RWPE2 (cell line): ENCODE measurements around the gene DNTTIP2.
"Not testable (repeated sequence)": the region's sequence is repeated elsewhere in the genome, so short reads cannot be mapped to it uniquely, and the experiment has no call there.

ENCODE experiments used
- ATAC-seq: fragments of 200-7000 bp; cut with Tn5 transposase; 3 replicates; pipeline ENCODE4 v1.9.1; 2021; ENCODE audit warnings: low read depth
- DNase-seq: peaks from one replicate; pipeline ENCODE4 v3.0.0-alpha.2; 2020; ENCODE audit warnings: low spot score
- H3K27ac ChIP-seq: fragments of 450-650 bp; 2 replicates; pipeline ENCODE4 v1.5.1; 2017; ENCODE audit warnings: mild to moderate bottlenecking; ENCODE audit not compliant: poor library complexity, severe bottlenecking
- H3K27me3 ChIP-seq: fragments of 250-450 bp; sonication (Bioruptor Pico); 2 replicates; pipeline ENCODE4 v1.5.1; 2021; ENCODE audit warnings: mild to moderate bottlenecking, moderate library complexity; ENCODE audit not compliant: insufficient read depth, poor library complexity, severe bottlenecking
- H3K36me3 ChIP-seq: fragments of 250-450 bp; sonication (Bioruptor Pico); 2 replicates; pipeline ENCODE4 v1.5.1; 2020; ENCODE audit warnings: low read depth, mild to moderate bottlenecking, moderate library complexity
- H3K4me1 ChIP-seq: fragments of 250-450 bp; sonication (Bioruptor Pico); 2 replicates; pipeline ENCODE4 v1.5.1; 2021; ENCODE audit warnings: mild to moderate bottlenecking, moderate library complexity; ENCODE audit not compliant: insufficient read depth, poor library complexity, severe bottlenecking
- H3K4me3 ChIP-seq: fragments of 250-450 bp; sonication (Bioruptor Pico); 2 replicates; pipeline ENCODE4 v1.5.1; 2021; ENCODE audit warnings: mild to moderate bottlenecking, moderate library complexity; ENCODE audit not compliant: severe bottlenecking
- H3K9me3 ChIP-seq: fragments of 250-450 bp; sonication (Bioruptor Pico); 2 replicates; pipeline ENCODE4 v1.5.1; 2021; ENCODE audit warnings: mild to moderate bottlenecking, moderate library complexity; ENCODE audit not compliant: severe bottlenecking
- CTCF ChIP-seq: fragments of 450-650 bp; IDR thresholded peaks from one replicate; pipeline ENCODE4 v1.5.1; 2017; ENCODE audit warnings: mild to moderate bottlenecking, moderate library complexity; ENCODE audit not compliant: poor library complexity, severe bottlenecking

DNTTIP2 gene, protein sequence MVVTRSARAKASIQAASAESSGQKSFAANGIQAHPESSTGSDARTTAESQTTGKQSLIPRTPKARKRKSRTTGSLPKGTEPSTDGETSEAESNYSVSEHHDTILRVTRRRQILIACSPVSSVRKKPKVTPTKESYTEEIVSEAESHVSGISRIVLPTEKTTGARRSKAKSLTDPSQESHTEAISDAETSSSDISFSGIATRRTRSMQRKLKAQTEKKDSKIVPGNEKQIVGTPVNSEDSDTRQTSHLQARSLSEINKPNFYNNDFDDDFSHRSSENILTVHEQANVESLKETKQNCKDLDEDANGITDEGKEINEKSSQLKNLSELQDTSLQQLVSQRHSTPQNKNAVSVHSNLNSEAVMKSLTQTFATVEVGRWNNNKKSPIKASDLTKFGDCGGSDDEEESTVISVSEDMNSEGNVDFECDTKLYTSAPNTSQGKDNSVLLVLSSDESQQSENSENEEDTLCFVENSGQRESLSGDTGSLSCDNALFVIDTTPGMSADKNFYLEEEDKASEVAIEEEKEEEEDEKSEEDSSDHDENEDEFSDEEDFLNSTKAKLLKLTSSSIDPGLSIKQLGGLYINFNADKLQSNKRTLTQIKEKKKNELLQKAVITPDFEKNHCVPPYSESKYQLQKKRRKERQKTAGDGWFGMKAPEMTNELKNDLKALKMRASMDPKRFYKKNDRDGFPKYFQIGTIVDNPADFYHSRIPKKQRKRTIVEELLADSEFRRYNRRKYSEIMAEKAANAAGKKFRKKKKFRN

DNA sequence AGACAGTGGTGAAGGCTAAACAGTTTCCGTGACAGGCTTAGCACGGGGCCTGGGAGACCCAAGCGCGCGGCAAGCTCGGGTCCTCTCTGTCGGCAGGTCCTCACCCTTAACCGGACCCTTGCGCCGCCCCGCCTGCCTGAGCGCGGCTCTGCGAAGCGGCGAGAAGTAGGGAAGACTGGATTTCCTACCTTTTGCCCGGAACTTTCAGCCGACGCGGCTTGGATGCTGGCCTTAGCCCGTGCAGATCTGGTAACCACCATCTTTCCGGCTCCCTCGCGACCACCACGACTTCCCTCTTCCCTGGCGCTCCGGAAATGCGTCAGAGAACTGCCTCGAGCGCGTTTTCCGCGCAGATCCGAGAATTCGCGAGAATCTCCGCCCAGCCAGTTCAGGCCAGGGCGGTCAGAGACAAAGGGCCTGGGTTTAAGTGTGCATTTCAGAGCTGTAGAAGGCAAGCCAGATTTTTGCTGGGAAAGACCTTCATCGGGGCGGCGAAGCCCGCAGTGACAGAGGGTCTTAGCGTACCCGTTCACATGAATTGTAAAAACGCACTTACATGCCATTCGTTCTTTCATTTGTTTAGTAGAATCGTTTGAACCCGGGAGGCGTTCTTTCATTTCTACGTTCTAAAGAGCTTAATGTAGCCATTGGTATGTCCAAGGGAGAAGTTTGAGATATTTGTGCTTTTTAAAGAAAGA lies at the start of gene DNTTIP2:
TSS of gene DNTTIP2 (minus strand) at position 318 of the 698 bp plus-strand sequence. CDS start at position 260, 58 bp downstream.
- Histone ChIP-seq H3K27ac (peak within 1 kb of the TSS; percentile 63), H3K36me3 (peaks cover 36% of the 10 kb centered on the region), H3K4me3 (peak within 1 kb of the TSS; percentile 96), H3K27me3 (no peaks in the 10 kb centered on the region), H3K9me3 (no peaks in the 10 kb centered on the region), H3K4me1 (peaks cover 15% of the 10 kb centered on the region)
- DNase-seq (peak; percentile 84), ATAC-seq (peak; percentile 95)
- TF ChIP-seq CTCF, result no peak

GRCh38 chr1:93925206-93925605 lies 46.2 kb upstream of the DNTTIP2 start:
- Histone ChIP-seq H3K27me3 (no peaks in the 10 kb centered on the region), H3K4me3 (no peak overlapping the region), H3K4me1 (no peaks in the 10 kb centered on the region), H3K9me3 (no peaks in the 10 kb centered on the region), H3K27ac (no peak overlapping the region), H3K36me3 (no peaks in the 10 kb centered on the region)
- ATAC-seq (no peak), DNase-seq (no peak)
- TF ChIP-seq CTCF, result no peak

GRCh38 chr1:93919780-93920179 lies 40.8 kb upstream of the DNTTIP2 start:
- H3K9me3 ChIP-seq, result no peaks in the 10 kb centered on the region
- DNase-seq (no peak), ATAC-seq (no peak)
- H3K36me3 ChIP-seq, result no peaks in the 10 kb centered on the region
- TF ChIP-seq CTCF, result no peak
- no peaks in the 10 kb centered on the region for H3K27me3 ChIP-seq
- H3K27ac ChIP-seq, result no peak overlapping the region
- no peak overlapping the region for H3K4me3 ChIP-seq
- H3K4me1 ChIP-seq, result no peaks in the 10 kb centered on the region

DNA sequence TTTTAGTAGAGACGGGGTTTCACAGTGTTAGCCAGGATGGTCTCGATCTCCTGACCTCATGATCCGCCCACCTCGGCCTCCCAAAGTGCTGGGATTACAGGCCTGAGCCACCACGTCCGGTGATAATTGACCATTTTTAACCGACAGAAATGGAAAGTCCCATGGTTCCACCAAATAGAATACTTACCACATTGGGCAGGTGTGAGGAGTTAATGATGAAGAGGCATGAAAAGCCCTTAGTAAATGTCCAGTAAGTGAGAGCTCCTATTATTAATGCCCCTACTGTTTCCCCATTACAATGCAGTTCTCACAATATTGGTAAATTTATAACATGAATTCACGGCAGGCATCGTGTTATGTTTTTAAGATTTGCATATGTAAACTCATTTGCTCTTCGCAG lies 38.3 kb upstream of the DNTTIP2 start:
- H3K27me3 ChIP-seq, result no peaks in the 10 kb centered on the region
- no peak for TF ChIP-seq CTCF
- DNase-seq, result no peak
- no peak for ATAC-seq
- no peaks in the 10 kb centered on the region for H3K9me3 ChIP-seq
- no peak overlapping the region for H3K27ac ChIP-seq
- H3K4me3 ChIP-seq, result no peak overlapping the region
- no peaks in the 10 kb centered on the region for H3K4me1 ChIP-seq
- no peaks in the 10 kb centered on the region for H3K36me3 ChIP-seq

DNA sequence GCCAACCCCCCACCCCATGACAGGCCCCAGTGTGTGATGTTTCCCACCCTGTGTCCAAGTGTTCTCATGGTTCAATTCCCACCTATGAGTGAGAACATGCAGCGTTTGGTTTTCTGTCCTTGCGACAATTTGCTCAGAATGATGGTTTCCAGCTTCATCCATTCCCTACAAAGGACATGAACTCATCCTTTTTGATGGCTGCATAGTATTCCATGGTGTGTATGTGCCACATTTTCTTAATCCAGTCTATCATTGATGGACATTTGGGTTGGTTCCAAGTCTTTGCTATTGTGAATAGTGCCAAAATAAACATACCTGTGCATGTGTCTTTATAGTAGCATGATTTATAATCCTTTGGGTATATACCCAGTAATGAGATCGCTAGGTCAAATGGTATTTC lies 31.9 kb upstream of the DNTTIP2 start:
- H3K27ac ChIP-seq, H3K4me3 ChIP-seq, H3K36me3 ChIP-seq, H3K27me3 ChIP-seq, ATAC-seq, DNase-seq, H3K9me3 ChIP-seq: not testable (repeated sequence)
- peaks cover 21% of the 10 kb centered on the region for H3K4me1 ChIP-seq
